HG03025 (cell line): ENCODE results near the gene AUTS2.

Experiments
- ATAC-seq: cut with Tn5 transposase; IDR thresholded peaks from one replicate; pipeline ENCODE4 v1.9.1; 2021; ENCODE audit warnings: mild to moderate bottlenecking, moderate library complexity; ENCODE audit not compliant: unreplicated experiment, low FRiP score

Gene AUTS2

DNA sequence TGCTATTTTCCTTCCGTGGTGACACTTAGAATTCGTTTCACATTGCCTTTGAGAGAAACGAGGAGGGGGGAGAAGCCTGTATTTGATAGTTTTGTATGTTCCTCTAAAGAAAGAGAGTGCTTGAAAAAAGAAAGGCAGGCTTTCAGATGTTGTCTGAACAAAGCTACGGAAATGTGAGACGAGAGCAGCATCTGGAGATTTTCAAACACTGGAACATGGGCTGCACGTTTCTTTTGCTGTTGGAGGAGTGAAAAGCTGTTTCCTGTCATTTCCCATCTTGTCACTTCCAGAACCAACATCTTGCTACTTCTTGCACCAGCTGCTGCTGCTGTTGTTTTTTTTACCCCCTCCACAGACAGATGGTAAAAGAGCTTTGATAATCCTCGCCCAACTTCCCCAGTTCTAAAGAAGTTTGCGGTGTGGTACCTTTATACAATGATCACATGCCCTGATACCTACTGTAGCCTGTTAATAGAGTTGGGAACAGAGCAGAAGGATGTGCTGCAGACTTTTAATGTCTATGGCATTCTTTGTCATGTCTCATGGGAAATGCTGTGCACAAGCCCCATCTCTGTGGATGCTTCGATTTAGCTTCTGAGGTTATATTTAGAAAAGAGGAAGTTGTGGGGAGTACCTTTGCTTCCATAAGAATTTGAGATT is 408.1 kb downstream of the AUTS2 start:
- ATAC-seq = no peak

DNA sequence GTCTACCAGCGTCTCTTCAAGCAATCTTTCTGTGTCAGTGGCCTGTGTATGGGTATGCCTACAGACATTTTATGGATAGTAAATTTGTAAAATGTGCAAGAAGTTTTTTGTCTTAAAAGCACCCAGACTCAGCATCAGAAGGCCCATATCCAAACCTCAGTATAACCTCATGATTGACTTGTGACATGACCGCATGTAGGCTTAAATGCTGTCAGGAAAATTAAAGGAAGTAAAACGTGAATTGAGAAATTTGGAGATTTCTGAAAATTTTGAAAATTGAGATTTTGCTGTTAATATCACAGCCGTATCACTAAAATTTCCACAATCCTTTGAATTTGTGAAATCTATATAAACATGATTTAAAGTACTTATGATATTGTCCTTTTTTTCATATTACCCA is 410.2 kb downstream of the AUTS2 start:
- no peak for ATAC-seq

DNA sequence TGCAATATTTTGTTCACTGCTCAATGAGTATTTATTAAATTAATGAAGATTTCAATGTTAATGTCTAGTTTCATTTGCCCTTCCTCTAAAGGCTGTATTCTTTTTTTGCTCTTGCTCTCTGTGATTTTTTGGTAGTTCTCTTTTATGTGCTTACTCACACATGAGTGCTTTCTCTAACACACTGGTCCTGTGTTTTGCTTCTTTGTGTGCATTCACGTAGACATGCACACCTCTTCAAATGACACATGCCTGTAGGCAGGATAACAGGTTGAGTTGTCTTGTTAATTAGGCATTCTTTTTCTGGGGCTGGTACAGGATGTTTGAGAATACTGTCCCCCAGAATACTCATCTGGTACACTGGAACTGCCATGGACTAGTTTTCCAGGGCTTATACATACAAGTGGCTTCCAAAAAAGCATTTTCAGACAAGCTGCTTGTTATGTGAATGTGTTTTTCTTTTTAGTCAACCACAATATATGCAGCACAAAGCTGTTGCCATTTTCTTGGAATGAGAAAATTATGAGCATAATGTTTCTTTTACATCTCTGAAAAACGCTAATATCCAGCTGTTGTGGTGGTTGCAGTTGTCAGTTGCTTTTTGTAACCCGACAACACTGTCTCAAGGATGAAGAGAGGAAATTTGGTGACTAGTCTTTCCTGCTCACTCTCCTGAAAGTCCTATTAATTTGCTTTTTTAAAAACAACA is 416.4 kb downstream of the AUTS2 start:
- ATAC-seq = no peak

DNA sequence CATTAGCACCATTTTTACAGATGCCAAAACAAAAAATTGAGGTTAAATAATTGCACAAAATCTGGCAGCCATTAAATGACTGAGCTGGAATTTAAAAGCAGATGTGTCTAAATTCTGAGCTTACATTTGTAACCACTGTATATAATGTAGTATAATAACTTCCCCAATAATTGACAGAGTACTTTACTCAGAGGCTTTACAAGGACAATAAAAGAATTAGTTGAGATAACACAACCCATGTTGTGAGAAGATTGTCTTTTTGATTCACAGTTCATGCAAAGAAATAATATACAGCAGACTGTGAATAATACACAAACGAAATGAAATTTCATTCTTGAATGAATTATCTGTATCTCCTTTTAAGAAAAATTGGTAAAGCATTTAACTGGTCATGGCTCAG is 417.1 kb downstream of the AUTS2 start:
- ATAC-seq = no peak

DNA sequence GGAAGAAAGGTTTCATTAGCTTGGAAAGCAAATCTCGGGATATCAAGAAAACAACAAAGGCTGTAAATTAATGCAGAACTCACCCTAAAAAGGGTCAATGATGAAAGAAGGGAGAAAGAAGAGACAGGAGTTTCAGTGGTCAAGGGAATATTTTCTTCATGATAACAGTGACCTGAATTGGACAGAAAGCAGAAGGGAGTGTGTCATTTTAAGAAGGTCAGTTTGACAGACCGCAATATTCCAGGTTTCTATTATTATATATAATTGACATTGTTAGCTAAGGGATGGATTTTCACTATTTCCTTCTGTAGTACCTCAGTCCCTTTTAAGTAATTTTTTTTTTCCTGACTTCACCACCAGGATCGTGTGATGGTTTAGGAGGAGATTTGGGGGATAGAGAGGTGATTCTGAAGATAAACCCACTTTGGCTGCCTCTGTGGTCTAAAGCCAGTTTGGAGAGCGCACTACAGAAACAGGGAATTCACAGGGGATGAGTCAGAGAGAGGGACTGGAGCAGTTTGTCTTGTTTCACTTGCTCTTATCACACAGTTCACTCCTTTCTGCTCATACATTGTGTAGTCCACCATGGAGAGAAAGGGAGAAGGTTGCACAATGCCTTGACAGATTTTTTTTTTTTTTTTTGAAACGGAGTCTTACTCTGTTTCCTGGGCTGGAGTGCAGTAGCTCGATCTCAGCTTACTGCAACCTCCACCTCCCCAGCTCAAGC is 417.9 kb downstream of the AUTS2 start:
- no peak for ATAC-seq

DNA sequence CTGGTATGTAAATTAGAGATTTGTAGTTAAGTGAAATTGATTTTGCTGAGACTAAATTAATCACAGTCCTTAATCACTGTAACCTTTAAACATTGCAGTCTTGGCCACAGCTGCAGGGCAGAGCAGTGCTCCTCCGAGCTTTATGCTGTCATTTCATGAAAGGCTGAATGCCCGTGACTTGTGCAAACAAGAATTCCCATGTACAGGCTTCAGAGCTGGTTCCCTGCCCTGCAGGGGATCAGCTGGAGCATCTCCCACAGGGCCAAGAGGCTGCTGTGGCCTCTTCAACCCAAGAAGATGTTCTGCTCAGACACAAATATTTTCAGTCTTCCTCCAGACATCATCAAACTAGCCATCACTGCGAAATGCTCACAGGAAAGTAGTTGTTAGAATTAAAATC is 419.1 kb downstream of the AUTS2 start:
- ATAC-seq = no peak

DNA sequence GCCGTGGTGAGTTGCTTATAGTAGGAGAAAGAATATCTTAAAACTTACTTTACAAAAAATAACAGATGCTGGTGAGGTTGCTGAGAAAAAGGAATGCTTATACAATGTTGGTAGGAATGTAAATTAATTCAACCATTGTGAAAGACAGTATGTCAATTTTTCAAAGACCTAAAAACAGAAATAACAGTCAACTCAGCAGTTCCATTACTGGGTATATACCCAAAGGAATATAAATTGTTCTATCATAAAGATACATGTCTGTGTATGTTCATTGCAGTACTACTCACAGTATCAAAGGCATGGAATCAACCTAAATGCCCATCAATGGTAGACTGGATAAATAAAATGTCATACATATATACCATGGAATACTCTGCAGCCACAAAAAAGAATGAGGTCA is 420.4 kb downstream of the AUTS2 start:
- ATAC-seq = no peak

DNA sequence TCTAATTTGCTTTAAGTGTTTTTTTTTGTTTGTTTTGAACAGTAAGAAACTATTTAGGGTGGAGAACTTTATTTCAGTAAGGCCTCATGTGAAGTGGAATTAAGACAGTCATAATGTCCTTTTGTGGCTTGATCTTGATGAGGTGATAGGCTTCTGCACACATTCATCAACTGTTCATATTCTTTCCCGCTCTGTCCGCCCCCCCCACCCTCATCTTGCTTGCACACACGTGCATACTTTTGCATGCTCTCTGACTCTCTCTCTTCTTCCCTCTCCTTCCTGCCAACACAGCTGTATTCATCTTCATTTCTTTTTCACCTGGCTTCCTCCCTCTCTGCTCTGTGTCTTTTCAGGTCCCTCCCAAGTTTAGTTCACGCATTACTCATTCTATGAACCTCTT is 429.6 kb downstream of the AUTS2 start:
- ATAC-seq = no peak

DNA sequence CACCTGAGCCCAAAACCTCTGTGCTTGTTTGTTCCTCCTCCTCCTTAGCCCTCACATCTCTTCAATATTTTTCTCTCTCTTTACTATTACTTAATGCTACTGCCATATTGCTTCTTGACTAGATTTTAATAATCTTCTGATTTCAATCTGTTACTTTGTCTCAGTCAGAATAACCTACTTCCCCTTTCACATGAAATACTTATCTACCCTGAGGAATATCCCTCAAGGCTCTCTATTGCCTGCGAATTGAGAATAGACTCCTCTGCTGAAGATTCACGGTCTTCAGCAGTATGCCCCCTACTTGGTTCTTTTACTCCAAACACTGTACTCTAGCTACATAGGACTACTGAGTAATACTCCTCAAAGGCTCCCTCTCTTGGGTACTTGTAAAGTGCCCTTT is 430.3 kb downstream of the AUTS2 start:
- ATAC-seq = no peak

DNA sequence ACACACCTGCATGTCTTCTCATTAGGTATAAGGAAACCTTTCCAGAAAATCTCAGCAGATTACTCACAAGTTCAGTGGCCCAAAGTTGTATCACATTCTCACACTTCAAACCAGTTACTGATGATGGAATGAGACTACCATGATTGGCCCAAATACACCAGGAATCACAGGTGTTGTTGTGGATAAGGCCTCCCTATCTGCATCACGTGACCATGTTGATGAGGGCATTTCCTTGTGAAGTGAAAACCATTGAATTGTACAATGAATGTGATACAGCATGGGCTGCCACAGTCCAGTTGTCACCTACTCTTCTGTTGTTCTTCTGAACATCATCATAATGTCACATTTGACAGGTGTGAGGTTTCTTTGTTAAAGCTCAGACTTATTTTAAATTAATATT is 431.7 kb downstream of the AUTS2 start:
- ATAC-seq = no peak

DNA sequence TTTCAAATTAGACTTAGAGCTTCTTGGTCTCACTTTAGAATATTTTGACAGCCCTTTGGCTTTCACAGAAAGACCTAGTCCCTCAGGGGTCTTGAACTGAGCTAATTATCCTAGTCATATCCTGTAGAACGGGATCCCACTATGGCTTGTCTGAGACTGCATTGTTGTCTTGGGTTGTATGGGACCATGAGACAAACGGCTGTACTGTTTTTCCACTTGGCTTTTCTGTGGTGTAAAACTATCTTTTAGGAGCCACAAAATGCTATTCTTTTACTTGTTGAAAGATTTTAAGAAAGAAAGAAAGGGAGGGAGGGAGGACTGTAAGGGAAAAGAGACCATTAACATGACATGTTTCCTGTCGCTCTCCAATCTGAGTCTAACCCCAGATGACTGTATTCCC is 432.5 kb downstream of the AUTS2 start:
- ATAC-seq = no peak

DNA sequence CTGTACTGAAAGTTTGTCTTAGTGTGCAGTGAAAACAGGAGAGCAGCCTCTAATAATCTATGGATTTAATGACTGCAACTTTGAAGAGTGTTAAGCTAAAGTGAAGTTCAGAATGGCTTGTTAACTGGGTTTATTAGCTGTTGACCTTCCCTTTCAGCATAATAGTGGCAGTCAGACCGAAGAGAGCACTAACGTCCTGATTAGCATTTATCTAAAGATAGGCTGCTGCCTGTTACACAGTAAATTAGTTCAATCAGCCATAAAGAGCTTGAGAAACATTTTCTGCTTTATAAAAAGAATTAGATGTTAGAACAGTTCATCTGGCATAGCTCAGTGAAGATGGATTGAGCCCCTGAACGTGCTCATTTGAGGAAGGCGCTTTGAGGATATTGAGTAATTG is 433.0 kb downstream of the AUTS2 start:
- ATAC-seq = no peak

DNA sequence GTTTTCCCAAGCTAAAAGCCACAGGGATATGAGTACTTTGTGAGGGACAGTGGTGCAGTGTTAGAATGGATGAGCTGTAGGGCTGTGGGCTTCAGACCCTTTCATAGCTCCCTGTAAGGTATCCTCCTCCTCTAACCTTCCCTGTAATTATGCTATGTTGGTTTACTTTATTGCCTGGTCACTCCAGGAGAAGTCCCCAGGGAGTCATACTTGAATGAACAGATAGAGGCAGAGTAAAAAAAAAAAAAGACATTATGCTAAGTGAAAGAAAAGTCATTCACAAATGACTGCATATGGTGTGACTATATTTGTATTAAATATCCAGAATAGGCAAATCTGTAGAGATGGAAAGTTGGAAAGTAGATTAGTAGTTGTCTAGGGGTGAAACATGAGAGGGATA is 434.4 kb downstream of the AUTS2 start:
- no peak for ATAC-seq

DNA sequence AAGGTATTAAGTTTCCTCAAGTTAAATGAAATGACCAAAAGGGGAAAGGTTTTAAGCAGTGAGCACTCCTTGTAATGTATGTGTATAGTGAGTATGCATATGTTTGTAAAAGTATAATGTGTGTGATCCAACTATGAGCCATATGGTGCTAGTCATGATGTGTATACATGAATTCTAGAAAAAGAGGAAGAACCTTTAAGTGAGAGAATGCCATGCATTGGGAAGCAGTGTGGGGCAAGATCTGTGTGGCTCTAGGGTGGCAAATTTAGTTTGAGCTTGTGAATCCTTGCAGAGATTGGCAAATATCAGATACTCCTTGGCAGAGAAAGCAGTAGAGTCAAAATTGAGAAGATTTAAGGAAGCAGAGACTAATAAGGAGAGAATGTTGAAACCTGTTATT is 435.0 kb downstream of the AUTS2 start:
- no peak for ATAC-seq

DNA sequence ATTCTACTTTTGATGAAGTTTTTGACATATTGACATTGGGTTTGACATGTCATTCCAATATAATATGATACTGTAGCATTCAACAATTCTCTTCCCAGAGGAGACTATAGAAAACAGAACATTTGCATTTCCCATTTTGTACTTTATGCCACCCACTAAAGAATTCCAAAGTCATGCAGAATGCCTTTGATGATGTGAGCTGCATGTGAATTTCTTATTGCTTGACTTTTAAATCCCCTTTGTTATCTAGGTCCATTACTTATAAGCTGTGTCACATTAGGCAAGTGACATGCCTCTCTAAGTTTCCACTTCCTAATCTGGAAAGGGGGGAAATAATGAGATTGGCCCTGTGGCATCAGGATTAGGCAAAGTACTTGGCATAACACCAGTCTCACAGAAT is 436.7 kb downstream of the AUTS2 start:
- ATAC-seq = no peak

DNA sequence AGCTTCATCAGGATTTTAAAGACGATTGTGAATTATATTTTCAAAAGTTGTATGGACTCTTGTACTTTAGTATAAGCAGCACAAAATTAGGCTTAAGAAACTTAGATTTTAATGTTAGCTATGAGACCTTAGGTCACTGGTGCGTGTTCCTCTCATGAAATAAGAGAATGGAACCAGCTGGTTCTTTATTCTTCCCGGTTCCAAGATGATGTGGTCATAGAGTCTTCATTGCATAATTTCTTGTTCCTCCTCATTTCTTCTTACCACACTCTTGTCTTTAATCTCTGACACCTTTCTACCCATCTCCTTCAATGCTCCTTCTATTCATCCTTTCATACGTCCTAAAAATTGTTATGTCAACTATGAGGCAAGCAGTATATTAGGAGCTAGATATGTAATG is 437.2 kb downstream of the AUTS2 start:
- no peak for ATAC-seq

DNA sequence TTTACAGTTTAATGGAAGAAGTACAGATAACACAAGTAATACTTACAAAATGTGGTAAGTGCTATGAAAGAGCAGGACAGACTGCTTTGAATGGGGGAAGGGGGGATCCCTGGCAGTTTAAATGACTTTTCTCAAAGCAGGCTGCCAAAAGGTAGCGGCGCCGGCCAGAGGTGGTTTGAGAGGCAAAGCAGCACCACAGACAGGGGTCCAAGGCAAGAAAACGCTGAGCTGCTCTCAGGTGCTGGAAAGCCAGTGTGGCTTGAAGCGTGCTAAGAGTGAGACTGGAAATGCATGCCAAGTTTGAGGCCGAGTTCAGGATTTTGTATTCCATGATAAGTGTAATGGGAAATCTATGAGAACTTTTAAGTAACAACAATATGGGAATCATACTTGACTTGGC is 437.7 kb downstream of the AUTS2 start:
- ATAC-seq = no peak

DNA sequence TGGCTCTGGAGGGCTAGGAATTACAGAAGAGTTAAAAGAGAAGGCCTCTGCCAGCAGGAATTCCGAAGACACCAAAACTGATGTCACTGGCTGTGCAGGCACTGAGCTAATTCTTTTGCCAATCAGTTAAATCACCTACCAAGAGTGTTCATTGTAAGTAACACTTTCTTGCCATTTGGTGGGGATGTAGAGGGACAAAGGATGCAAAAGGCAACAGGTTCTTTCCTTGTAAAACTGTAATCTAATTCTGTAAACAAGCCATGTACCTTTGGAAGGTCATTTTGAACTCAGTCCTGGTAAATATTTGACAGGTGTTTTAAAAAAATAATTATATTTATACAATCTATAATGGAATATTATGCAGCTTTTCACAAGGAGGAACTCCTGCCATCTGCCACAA is 438.4 kb downstream of the AUTS2 start:
- no peak for ATAC-seq

DNA sequence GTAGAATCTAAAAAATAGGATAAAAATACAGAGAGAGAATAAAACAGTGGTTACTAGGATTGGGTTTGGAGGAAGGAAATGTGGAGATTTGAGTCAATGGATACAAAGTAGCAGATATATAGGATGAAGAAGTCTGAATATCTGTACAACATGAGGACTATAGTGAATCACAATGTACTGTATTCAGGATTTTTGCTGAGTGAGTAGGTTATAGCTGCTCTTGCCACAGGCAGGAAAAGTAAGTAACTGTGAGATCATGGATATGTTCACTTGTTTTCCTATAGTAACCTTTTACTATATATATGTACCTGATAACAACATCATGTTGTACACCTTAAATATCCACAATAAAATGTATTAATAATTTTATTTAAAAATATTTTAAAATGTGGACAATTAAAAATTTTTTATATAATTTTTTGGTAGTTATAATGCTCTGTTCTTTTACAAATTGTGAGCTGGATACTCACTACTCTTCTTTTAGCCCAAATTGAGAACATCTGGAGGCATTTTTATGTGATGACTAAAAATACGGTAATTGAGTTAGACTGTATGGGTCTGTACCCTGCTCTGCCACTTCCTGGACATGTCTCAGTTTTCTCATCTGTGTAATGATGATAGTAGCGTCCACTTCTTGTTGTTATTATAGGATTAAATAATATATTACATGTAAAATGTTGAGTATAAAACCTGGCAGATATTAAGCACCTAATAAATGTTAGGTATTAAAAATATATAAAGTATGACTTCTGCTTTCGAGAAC is 439.1 kb downstream of the AUTS2 start:
- ATAC-seq = no peak

DNA sequence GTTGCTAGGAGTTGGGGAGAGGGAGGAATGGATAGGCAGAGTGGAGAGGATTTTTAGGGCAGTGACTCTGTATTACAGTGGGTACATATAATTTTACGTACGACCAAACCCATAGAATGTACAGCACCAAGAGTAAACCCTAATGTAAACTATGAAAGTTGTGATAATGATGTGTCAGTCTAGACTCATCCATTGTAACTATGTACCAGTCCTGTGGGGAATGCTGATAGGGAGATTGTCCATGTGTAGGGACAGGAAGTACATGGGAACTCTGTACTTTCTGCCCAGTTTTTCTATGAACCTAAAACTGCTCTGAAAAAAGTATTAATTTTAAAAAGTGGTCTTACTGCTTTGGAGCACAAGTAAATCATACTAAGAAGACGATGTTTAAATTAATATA is 441.8 kb downstream of the AUTS2 start:
- ATAC-seq = no peak
